Stimulated activated CD4-positive, alpha-beta T cell treated with anti-CD3 and anti-CD28 coated beads, Interleukin-12 subunit alpha, Interleukin-12 subunit beta, amount 100 ng/mL, for 4 hours (primary cell): ENCODE data around the gene TSPAN9.

Experiments used
- DNase-seq: peaks from one replicate; pipeline ENCODE4 v3.0.0-alpha.2; 2020

The TSPAN9 gene

DNA sequence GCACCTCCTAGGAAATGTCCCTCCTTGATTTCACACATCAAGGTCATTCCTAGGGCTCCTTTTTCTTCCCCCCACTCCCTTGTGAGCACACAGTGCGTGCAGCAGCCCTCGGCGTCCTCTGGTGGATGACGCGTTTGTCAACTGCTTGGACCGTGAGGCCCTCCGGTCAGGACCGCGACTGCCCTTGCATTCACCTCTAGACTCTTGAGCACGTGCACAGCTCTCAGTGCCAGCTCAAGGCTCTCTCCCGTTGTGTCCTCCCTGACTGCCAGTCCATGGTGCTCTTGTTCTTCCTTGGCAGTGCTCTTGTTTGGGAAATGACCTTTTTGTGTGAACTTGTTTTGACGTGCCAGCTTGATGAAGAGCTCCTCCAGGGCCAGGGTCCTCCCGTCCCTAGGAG is 67.9 kb downstream of the TSPAN9 start:
- DNase-seq, result no peak

- DNase-seq, result no peak
Measured at GRCh38 chr12:3145546-3146310, 68.5 kb downstream of the TSPAN9 start.

DNA sequence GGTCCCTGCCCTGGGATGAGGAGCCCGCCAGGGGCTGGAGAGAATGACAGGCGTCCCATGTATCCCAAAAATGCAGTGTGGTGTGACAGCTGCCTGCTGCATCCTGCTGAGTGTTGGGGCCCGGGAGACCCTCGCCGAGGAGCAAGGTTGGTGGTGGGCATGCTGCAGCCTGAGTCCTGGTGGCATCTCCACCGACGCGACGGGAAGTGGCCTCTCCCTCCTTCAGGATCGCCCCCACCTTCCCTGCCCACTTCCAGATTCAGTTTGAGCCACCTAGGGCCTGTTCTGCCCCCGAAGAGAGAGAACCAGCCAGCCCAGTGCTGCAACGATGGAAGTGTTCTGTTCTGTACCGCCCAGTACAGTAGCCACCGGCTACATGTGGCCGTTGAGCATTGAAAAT is 70.1 kb downstream of the TSPAN9 start:
- DNase-seq, result no peak

GRCh38 chr12:3148366-3149000 is 71.3 kb downstream of the TSPAN9 start:
- no peak for DNase-seq

GRCh38 chr12:3149515-3150307 is 72.5 kb downstream of the TSPAN9 start:
- DNase-seq, result no peak

DNA sequence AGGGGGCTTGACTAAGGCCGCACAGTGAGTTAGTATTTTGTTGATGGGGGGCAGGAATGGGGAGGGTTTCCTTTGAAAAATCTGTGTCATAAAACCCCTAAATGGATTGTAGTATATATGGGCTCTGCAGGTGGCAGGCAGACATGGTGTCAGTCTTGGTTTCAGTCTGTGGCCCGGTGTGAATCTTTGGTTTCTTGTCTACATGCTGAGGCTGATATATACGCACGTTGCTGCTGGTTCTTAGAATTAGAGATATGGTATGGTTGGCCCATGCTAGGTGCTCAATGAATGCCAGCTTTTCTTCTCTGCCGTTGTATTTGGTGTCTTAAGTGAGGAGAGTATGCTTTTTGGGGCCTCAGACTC is 73.1 kb downstream of the TSPAN9 start:
- no peak for DNase-seq

DNA sequence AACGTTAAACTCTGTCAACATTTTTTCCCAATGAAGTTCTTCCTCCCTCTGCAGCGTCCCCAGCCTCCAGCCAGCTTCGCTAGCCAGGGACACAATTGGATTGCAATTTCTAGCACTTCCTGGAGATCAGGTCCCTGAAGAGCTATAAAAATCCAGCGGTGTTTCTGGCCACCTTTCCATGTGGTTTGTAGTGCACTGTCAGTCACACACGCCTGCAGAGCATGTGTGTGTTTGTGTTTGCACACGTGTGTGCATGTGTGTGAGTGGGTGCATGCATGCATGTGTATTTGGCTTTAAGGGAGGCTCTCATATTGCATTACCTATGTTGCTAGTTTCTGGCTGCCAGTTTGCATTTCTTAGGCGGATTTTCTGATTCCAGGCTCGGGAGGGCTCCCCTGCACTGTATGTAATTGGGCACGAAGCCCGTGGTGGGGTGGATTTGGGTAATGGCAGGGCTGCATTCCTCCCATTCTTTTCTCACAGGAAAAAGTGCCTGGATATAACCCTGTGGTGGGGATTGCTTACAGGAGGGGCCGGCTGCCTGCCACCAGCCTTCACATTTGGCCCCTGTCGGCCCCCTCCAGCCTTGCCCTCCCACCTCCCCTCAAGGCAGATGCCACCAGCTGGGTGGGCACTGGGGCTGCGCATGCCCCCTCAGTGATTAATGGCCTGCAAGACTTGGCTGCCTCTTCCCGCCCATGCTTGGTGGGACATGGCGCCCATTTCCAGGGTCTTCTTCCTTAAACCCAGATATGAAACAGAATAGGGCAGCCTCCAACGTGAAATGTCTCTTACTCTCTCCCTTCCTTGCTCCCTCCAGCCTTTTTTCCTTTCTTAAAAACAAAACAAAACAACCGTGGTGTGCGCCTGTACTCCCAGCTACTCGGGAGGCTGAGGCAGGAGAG is 74.0 kb downstream of the TSPAN9 start:
- no peak for DNase-seq

GRCh38 chr12:3152011-3152511 is 74.9 kb downstream of the TSPAN9 start:
- no peak for DNase-seq

DNA sequence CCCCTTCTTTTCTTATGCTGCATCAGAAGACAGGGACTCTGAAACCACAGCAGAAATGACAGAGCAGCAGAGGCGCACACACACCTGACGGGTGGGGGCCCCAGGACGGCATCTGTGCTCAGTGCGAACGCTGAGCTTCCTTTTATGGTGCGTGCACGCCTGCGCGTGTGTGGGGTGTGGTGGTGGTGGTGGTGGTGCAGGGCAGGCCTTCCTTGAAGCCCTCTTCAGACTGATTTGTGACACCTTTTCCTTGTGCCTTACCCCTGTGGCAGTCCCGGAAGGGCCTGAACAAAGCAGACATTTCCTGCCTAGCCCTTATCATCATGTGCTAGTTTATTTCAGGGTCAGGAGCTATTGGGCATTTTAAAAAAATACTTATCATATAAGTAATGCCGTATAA is 75.7 kb downstream of the TSPAN9 start:
- no peak for DNase-seq

GRCh38 chr12:3154006-3154405 is 76.8 kb downstream of the TSPAN9 start:
- no peak for DNase-seq

GRCh38 chr12:3155702-3156370 is 78.7 kb downstream of the TSPAN9 start:
- DNase-seq, result no peak

DNA sequence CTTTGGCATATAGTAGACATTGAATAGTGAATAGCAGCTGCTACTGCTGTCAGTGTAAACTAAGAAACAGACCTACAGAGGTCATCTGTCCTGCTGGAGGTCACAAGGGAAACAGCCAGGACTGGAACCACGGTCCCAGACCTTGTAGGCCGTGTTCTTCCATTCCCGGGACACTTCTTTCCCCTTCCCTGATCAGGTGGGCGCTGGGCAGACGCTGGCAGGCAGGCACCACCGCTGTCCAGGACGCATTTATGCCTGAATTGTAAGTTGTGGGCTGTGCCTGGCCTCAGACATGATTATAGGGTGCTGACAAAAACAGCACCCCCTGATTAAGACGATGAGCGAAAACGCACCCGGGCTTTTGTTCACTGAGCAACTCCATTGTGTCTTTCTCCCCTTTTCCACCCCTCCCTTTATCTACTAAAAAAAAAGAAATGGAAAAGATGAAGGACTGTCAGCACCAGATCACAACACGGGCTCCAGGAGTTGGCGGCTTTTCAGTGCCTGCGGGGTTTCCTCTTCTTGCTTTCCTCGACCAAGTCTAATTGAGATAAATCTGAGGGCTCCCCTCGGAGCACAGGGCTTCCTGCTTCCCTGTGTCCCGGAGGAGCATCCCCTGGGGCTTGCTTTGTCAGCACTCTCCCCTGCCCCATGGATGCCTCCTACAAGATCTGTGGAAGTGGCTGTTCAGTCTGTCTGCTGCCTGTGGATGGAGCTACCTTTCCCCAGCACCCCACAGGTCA is 80.6 kb downstream of the TSPAN9 start:
- DNase-seq, result no peak

DNA sequence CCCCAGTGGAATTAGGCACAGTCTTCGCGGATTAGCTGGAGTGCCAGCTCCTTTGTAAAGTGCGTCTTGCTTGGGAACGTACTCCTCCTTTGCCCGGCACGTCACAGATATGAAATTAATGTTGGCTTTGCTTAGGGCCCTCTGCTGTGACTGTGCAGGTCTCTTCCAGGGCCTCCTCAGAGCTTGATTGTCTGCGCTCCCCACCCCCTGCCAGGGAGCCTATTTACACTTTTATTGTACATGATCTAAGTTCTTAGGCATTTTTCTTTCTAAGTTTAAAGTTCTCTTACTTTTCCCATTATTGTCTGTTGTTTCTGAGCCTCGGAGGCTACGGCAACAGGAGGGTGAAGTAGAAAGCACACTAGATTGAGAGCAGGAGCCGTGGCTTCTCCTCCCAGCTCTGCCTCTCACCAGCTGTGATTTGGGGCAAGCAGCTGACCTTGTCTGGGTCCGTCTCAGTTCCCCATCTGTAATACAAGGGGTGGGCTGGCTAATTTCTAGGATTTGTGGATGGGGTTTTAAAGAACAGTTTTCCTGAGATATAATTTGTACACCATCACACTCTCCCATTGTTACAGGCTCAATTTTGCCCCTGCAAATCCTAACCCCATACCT is 81.8 kb downstream of the TSPAN9 start:
- no peak for DNase-seq

GRCh38 chr12:3160081-3160480 is 82.9 kb downstream of the TSPAN9 start:
- DNase-seq, result no peak

GRCh38 chr12:3161861-3162260 is 84.7 kb downstream of the TSPAN9 start:
- no peak for DNase-seq

- DNase-seq, result no peak
Measured at GRCh38 chr12:3164454-3165077, 87.4 kb downstream of the TSPAN9 start.

- no peak for DNase-seq
Measured at GRCh38 chr12:3165078-3165980, 88.2 kb downstream of the TSPAN9 start.

GRCh38 chr12:3167636-3168035 is 90.5 kb downstream of the TSPAN9 start:
- DNase-seq, result no peak
